NT2/D1 (cell line): ENCODE results near the gene AASS.

ENCODE experiments used
- DNase-seq: peaks from one replicate; pipeline ENCODE4 v3.0.0-alpha.2; 2011; ENCODE audit warnings: low read depth, low spot score
- H3K27me3 ChIP-seq: 2 replicates; pipeline ENCODE4 v1.6.0; 2011; ENCODE audit warnings: mild to moderate bottlenecking; ENCODE audit not compliant: insufficient read length, insufficient read depth
- H3K36me3 ChIP-seq: 2 replicates; pipeline ENCODE4 v1.6.1; 2011; ENCODE audit warnings: mild to moderate bottlenecking, low read length, mixed read lengths; ENCODE audit not compliant: insufficient read depth, insufficient read length
- H3K4me1 ChIP-seq: 2 replicates; pipeline ENCODE4 v1.5.1; 2011; ENCODE audit not compliant: insufficient read depth, insufficient read length
- H3K4me3 ChIP-seq: 2 replicates; pipeline ENCODE4 v1.5.1; 2011; ENCODE audit warnings: low read depth; ENCODE audit not compliant: insufficient read length
- H3K9ac ChIP-seq: 2 replicates; pipeline ENCODE4 v1.6.0; 2011; ENCODE audit warnings: low read depth; ENCODE audit not compliant: insufficient read length
- H3K9me3 ChIP-seq: 2 replicates; pipeline ENCODE4 v1.5.1; 2011; ENCODE audit warnings: mild to moderate bottlenecking, low read length; ENCODE audit not compliant: insufficient read depth
- SUZ12 ChIP-seq: IDR thresholded peaks from 2 replicates; pipeline ENCODE4 v1.6.1; 2011; ENCODE audit not compliant: insufficient read length, insufficient read depth; ENCODE audit errors: extremely low read depth
- YY1 ChIP-seq: IDR thresholded peaks from 2 replicates; pipeline ENCODE4 v1.6.1; 2011; ENCODE audit not compliant: insufficient read length, insufficient read depth
- ZNF274 ChIP-seq: IDR thresholded peaks from 2 replicates; pipeline ENCODE4 v1.6.1; 2011; ENCODE audit warnings: mild to moderate bottlenecking, low read depth, low read length

The AASS gene

DNA sequence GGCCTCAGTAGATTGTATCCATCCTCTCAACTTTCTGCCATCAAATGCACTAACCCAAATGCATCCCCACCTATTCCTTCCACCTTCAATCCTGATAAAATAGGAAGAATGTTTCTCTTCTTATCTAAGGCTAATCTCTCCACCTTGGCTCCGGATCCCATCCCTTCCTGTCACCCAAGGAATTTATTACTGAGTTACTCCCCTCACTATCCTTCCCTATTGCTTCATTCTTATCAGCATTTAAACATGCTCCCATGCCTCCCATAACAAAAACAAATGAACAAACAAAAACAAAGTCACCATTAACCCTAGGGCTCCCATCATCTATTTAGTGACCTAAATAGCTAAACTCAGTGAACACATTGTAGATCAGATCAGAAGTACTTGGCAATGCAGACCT is 25.3 kb downstream of the AASS start:
- peaks cover 42% of the 10 kb centered on the region for H3K36me3 ChIP-seq
- no peak for TF ChIP-seq SUZ12
- TF ChIP-seq ZNF274 = no peak
- TF ChIP-seq YY1 = no peak
- no peaks in the 10 kb centered on the region for H3K9me3 ChIP-seq
- no peaks in the 10 kb centered on the region for H3K4me1 ChIP-seq
- H3K9ac ChIP-seq = no peak overlapping the region
- H3K4me3 ChIP-seq = no peak overlapping the region
- DNase-seq = no peak
- H3K27me3 ChIP-seq = no peaks in the 10 kb centered on the region

DNA sequence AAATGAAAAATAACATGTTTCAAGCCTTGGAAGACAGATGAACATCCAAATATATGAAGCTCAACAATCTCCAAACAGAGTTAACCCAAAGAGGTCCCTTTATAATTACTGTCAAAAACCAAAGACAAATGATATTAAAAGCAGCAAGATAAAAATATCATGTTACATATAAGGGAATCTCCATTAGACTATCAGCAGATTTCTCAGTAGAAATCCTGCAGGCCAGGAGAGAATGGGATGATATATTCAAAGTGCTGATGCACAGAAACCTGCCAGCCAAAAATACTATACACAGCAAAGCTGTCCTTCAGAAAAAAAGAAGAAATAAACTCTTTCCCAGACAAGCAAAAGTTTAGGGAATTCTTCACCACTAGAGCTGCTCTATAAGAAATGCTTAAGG is 41.0 kb downstream of the AASS start:
- Histone ChIP-seq H3K9ac (no peak overlapping the region), H3K9me3 (peaks cover 23% of the 10 kb centered on the region), H3K27me3 (no peaks in the 10 kb centered on the region), H3K4me1 (no peaks in the 10 kb centered on the region), H3K4me3 (no peak overlapping the region), H3K36me3 (peaks cover 23% of the 10 kb centered on the region)
- DNase-seq = no peak
- TF ChIP-seq SUZ12 = no peak
- TF ChIP-seq YY1 = no peak
- no peak for TF ChIP-seq ZNF274

DNA sequence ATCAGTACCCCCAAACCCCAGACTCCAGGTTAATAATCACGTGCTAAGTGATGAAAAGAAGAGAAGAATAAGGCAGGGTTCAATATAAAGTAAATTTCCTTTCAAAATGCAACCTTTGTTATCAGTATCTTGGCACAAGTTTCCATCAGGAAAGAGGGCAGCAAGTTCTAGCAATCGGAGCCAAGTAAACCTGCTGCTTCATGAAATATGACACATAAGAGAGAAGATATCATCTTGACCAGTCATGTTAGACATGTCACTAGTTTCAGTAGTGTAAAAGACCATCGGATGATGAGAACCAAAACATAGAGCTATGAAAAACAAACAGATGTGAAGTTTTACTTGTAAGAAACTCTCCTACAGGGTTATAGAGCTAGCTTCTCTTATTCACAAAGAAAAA is 44.0 kb downstream of the AASS start:
- H3K4me3 ChIP-seq = no peak overlapping the region
- H3K9me3 ChIP-seq = peaks cover 23% of the 10 kb centered on the region
- no peak for TF ChIP-seq ZNF274
- no peak for TF ChIP-seq SUZ12
- no peak for TF ChIP-seq YY1
- no peaks in the 10 kb centered on the region for H3K27me3 ChIP-seq
- DNase-seq = no peak
- peaks cover 27% of the 10 kb centered on the region for H3K36me3 ChIP-seq
- no peak overlapping the region for H3K9ac ChIP-seq
- H3K4me1 ChIP-seq = no peaks in the 10 kb centered on the region

DNA sequence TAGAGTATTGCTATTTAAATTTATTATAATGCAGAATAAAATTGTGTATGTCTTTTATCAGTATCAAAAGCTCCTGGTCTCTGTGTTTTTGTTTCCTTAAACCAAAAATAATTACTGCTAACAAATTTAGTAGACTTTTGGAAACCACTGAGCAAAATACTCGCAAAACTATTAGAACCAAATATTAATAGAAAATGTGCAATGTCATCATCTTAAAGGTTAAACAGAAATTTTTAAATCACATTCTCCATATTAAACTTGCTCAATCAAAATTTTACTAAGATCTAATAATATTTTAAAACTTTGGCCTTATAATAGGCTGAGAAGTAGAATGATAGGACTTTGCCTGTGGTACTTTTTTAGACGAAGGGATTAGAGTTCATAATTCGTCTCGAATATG is 48.4 kb downstream of the AASS start:
- no peaks in the 10 kb centered on the region for H3K27me3 ChIP-seq
- no peaks in the 10 kb centered on the region for H3K4me1 ChIP-seq
- H3K9me3 ChIP-seq = no peaks in the 10 kb centered on the region
- DNase-seq = no peak
- no peak overlapping the region for H3K9ac ChIP-seq
- TF ChIP-seq SUZ12 (no peak), YY1 (no peak)
- H3K4me3 ChIP-seq = no peak overlapping the region
- H3K36me3 ChIP-seq = peaks cover 31% of the 10 kb centered on the region

DNA sequence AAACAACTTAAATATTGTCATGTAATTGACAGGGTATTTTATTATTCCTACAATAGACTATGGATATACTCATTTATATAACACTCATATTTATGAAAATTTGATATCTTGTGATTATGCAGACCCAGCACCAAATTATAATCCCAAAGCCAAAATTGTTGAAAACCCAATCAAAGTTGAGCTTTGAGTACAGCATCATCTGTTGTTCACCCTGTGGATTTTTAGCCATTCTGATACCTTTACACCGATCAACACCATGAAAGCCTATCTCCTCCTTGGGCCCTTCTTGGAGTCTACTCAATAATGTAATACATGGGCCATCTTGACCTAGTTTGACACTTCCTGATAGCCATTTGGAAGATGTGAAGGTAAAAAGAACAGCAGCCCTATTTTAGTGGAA is 49.5 kb downstream of the AASS start:
- no peaks in the 10 kb centered on the region for H3K4me1 ChIP-seq

DNA sequence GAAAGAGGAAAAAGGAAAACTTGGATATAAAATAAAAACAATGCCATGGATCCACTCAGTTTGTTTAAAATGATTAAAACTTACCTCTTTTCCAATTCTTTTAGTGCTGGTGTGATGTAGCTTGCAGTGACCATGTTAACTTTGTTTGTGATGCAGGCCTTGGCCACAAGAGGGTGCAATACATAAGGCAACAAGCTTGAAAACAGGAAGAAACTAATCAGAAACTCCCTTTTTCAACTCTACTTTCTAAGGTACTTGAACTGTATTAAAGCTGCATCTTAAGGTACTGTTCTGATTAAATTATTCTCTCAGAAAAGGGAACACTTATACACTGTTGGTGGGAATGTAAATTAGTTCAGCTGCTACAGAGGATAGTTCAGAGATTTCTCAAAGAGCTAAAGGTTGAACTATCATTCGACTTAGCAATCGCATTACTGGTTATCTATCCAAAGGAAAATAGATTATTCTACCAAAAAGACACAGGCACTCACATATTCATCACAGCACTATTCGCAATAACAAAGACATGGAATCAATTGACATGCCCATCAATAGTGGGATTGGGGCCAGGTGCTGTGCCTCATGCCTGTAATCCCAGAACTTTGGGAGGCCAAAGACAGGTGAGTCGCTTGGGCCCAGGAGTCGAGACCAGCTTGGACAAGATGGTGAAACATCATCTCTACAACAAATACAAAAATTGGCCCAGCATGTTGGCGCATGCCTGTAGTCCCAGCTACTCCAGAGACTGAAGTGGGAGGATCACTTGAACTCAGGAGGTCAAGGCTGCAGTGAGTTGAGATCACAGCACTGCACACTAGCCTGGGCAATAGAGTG is 50.9 kb downstream of the AASS start:
- no peak overlapping the region for H3K9ac ChIP-seq
- H3K36me3 ChIP-seq = peaks cover 20% of the 10 kb centered on the region
- TF ChIP-seq ZNF274 = no peak
- no peak for TF ChIP-seq YY1
- no peak for TF ChIP-seq SUZ12
- H3K9me3 ChIP-seq = no peaks in the 10 kb centered on the region
- no peaks in the 10 kb centered on the region for H3K4me1 ChIP-seq
- H3K27me3 ChIP-seq = no peaks in the 10 kb centered on the region
- DNase-seq = peak; percentile 75
- no peak overlapping the region for H3K4me3 ChIP-seq

More for the DNA sequence above, 49.5 kb downstream of the AASS start:
- Histone ChIP-seq H3K27me3 (no peaks in the 10 kb centered on the region), H3K9ac (no peak overlapping the region), H3K9me3 (no peaks in the 10 kb centered on the region), H3K36me3 (peaks cover 28% of the 10 kb centered on the region), H3K4me3 (no peak overlapping the region)
- DNase-seq = no peak
- TF ChIP-seq ZNF274 (no peak), YY1 (no peak), SUZ12 (no peak)

DNA sequence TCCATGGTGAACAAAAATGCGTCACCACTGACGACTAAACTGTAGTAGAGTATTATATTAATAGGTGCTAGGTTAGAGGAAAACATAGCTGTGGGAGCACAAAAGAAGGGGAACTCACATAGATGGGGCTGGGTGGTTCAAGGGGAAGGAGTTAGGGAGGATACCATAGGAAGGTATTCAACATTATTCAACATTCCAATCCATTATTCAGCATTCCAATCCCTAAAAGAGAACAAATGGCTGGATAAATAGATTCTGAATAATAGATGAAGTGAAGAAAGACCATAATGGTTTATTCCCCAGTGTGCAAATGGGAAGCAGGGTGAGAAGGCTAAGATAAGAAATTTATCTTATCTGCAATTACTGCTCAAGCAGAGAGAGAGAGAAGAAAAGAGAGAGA is 61.4 kb downstream of the AASS start:
- TF ChIP-seq YY1 (no peak), ZNF274 (no peak), SUZ12 (no peak)
- Histone ChIP-seq H3K9ac (no peak overlapping the region), H3K36me3 (peaks cover 42% of the 10 kb centered on the region), H3K27me3 (no peaks in the 10 kb centered on the region), H3K9me3 (no peaks in the 10 kb centered on the region), H3K4me1 (no peaks in the 10 kb centered on the region), H3K4me3 (no peak overlapping the region)
- DNase-seq = no peak
